H1 (cell line): ENCODE results near the gene MCRS1. TPM values are rescaled to one million over a fixed set of nuclear protein-coding genes. Genes with fewer than 3 reads are reported as not detected.

ENCODE experiments used
- ASH2L ChIP-seq: fragments of 200-600, 300-600 bp; sonication (generic); IDR thresholded peaks from one replicate; pipeline ENCODE4 v1.7.1; 2017; ENCODE audit warnings: low read length
- CBX8 ChIP-seq: fragments of 300-800, 300-1000 bp; sonication (generic); IDR thresholded peaks from 2 replicates; pipeline ENCODE4 v1.7.1; 2016; ENCODE audit warnings: low read depth, low read length, borderline replicate concordance
- SP2 ChIP-seq: IDR thresholded peaks from 2 replicates; pipeline ENCODE4 v1.6.1; 2012; ENCODE audit warnings: mild to moderate bottlenecking, low read length, inconsistent platforms
- ZNF274 ChIP-seq: IDR thresholded peaks from 2 replicates; pipeline ENCODE4 v1.7.0; 2012; ENCODE audit warnings: low read length, borderline replicate concordance; ENCODE audit errors: extremely low read depth
- polyA plus RNA-seq, 7 experiments: library from polyadenylated mRNA; depleted of rRNA in 3 of 7; stranded (reverse) in 5 of 7; unstranded in 2 of 7; fragments of >200 nt in 5 of 7; fragments of 200-250 nt in 2 of 7; gene quantifications; 1 replicate in 5 of 7; 2 replicates in 1 of 7; 4 replicates in 1 of 7; pipeline versions ENCODE4 v1.2.1 to v1.2.3, GENCODE V29; 2011 to 2013; ENCODE audit warnings: missing spikeins in 2 of 7, mixed read lengths in 2 of 7
- total RNA-seq: library from RNA; stranded (reverse); fragmentation: NEBNext Ultra II Directional; extraction: Animal tissue kit (Norgen Biotek cat#: 25700); gene quantifications from 2 replicates; pipeline ENCODE4 v1.2.1, GENCODE V29; 2021
- TF ChIP-seq, protein P1 (sequence below): IDR thresholded peaks from 2 replicates; pipeline ENCODE4 v1.6.1; 2011; ENCODE audit warnings: low read depth, mild to moderate bottlenecking, low read length; ENCODE audit not compliant: insufficient read depth

Gene MCRS1
- total and polyA plus RNA-seq, 2 of the 8 experiments (the other 6 are each of a cell fraction or from before 2014, with no cell fraction given) = 90.3 to 139 TPM

DNA sequence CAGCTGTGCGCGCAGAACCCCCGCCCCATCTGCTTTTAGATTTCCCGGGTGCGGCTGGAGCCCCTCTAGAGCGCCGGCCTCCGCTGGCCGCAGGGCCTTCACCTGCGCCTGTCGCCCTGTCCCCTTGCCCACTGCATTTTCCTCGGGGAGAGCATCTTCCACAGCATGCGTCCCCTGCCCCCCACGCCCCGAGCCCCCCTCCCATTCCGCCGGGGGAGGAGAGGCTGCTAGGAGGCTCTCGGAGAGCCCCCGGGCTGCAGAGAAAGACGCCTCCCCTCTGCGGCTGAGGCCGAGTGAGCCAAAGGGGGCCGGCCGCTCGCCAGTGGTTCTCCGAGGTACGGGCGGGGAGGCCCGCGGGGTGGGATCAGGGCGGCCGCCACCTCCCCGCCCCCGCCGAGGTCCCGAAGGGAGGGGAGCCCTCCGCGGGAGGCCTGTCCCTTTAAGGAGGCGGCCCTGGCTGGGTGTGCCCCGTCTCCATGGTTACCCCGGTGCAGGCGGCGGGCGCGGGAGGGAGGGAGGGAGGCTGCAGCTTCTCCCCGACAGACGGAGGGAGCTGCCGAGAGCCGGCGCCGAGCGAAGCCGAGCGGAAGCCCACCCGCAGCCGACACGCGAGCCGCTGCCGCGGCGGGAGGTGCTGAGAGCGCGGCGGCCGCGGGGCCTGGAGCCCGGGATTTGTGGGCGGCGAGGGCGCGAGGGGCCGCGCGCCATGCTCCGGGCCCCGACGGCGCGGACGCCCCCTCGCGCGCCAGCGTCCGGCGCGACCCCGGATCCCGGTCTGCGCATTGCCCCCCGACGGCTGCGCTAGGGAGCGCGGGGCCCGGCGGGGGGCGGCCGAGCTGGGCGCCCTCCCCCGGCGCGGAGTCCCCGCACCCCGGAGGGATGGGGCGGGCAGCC is 29.2 kb downstream of the MCRS1 start, which contains the start of gene KCNH3 (continued):
- TF ChIP-seq ZNF274 (no peak), CBX8 (no peak), ASH2L (no peak), SP2 (no peak)
- TF ChIP-seq, protein P1, sequence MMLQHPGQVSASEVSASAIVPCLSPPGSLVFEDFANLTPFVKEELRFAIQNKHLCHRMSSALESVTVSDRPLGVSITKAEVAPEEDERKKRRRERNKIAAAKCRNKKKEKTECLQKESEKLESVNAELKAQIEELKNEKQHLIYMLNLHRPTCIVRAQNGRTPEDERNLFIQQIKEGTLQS = no peak
